Limb (tissue), 2 donors: ENCODE data around the gene BMF.

Experiments used
- DNase-seq, 2 donors: peaks; one replicate each; pipeline ENCODE4 v3.0.0-alpha.2; 2016; ENCODE audit errors: extremely low spot score in 2 of 2

Gene BMF

GRCh38 chr15:40067921-40068624 lies 40.6 kb downstream of the BMF start:
- no peak for DNase-seq

- DNase-seq: no peak
Observed at GRCh38 chr15:40066589-40066988, 42.1 kb downstream of the BMF start.

GRCh38 chr15:40065166-40065565 lies 43.5 kb downstream of the BMF start:
- DNase-seq: no peak

GRCh38 chr15:40064231-40064894 lies 44.3 kb downstream of the BMF start:
- no peak for DNase-seq

- DNase-seq: no peak
Observed at GRCh38 chr15:40063563-40064011, 45.1 kb downstream of the BMF start.

GRCh38 chr15:40062816-40063562 lies 45.7 kb downstream of the BMF start:
- no peak for DNase-seq

GRCh38 chr15:40061212-40061901 lies 47.3 kb downstream of the BMF start:
- DNase-seq: no peak

- peak in 1 of 2 donors; percentile 17 for DNase-seq
Observed at GRCh38 chr15:40060236-40060961, 48.3 kb downstream of the BMF start.

- peak in 1 of 2 donors; percentile 11 for DNase-seq
Observed at GRCh38 chr15:40059821-40060220, 48.9 kb downstream of the BMF start.

- no peak for DNase-seq
Observed at GRCh38 chr15:40058476-40059140, 50.1 kb downstream of the BMF start.

- DNase-seq: no peak
Observed at GRCh38 chr15:40055576-40056293, 52.9 kb downstream of the BMF start.

GRCh38 chr15:40054855-40055575 lies 53.7 kb downstream of the BMF start:
- no peak for DNase-seq

- DNase-seq: no peak
Observed at GRCh38 chr15:40054605-40054854, 54.1 kb downstream of the BMF start.

GRCh38 chr15:40053831-40054604 lies 54.7 kb downstream of the BMF start:
- DNase-seq: no peak

GRCh38 chr15:40053079-40053830 lies 55.4 kb downstream of the BMF start:
- no peak for DNase-seq

GRCh38 chr15:40052604-40053003 lies 56.1 kb downstream of the BMF start:
- DNase-seq: no peak

GRCh38 chr15:40051616-40052415 lies 56.9 kb downstream of the BMF start:
- DNase-seq: no peak
